Measurements from ENCODE around the gene ATG2A. TPM values are rescaled to one million over a fixed set of nuclear protein-coding genes. Genes with fewer than 3 reads are reported as not detected.

ATG2A gene
- total RNA-seq, 1 donor from 2014 or later = 11.5 TPM

- no peak for ATAC-seq (ENCODE audit: poor library complexity)
- intact Hi-C loops (cut with DNase I) = no loop called here
- no peak for DNase-seq
Measured at GRCh38 chr11:64926689-64927088, 9.7 kb upstream of the ATG2A start.

- intact Hi-C loops (cut with DNase I) = no loop called here
- ATAC-seq (ENCODE audit: poor library complexity) = no peak
- DNase-seq = no peak
Measured at GRCh38 chr11:64925536-64926436, 8.8 kb upstream of the ATG2A start.

- DNase-seq = no peak
- intact Hi-C loops (cut with DNase I) = no loop called here
- peak; percentile 8 for ATAC-seq (ENCODE audit: poor library complexity)
Measured at GRCh38 chr11:64924910-64925284, 7.9 kb upstream of the ATG2A start.

- intact Hi-C loops (cut with DNase I) = no loop called here
- DNase-seq = peak; percentile 96
- peak; percentile 98 for ATAC-seq (ENCODE audit: poor library complexity)
Measured at GRCh38 chr11:64923944-64924909, 7.2 kb upstream of the ATG2A start, which contains the start of gene PPP2R5B. Gene PPP2R5B (plus strand): TSS chr11:64924689. CDS start chr11:64925735, 1,046 bp downstream.

- DNase-seq = no peak
- no peak for ATAC-seq (ENCODE audit: poor library complexity)
- intact Hi-C loops (cut with DNase I) = no loop called here
Measured at GRCh38 chr11:64923151-64923661, 6.2 kb upstream of the ATG2A start.

- DNase-seq (no peak), ATAC-seq (ENCODE audit: poor library complexity) (no peak)
- intact Hi-C loops (cut with DNase I) = no loop called here
Measured at GRCh38 chr11:64921384-64921783, 4.4 kb upstream of the ATG2A start.

- ATAC-seq (ENCODE audit: poor library complexity) (no peak), DNase-seq (peak; percentile 14)
- intact Hi-C loops (cut with DNase I) = no loop called here
Measured at GRCh38 chr11:64920124-64920523, 3.1 kb upstream of the ATG2A start.

- intact Hi-C loops (cut with DNase I) = no loop called here
- peak; percentile 17 for DNase-seq
- no peak for ATAC-seq (ENCODE audit: poor library complexity)
Measured at GRCh38 chr11:64919627-64920026, 2.6 kb upstream of the ATG2A start.

GRCh38 chr11:64918017-64918416 is 1.0 kb upstream of the ATG2A start:
- DNase-seq (peak; percentile 28), ATAC-seq (ENCODE audit: poor library complexity) (no peak)

GRCh38 chr11:64917663-64917995 is 620 bp upstream of the ATG2A start:
- intact Hi-C loops (cut with DNase I) = no loop called here
- DNase-seq (no peak), ATAC-seq (ENCODE audit: poor library complexity) (no peak)

More at GRCh38 chr11:64918017-64918416, 1.0 kb upstream of the ATG2A start:
- intact Hi-C loops (cut with DNase I) = no loop called here

- DNase-seq (no peak), ATAC-seq (ENCODE audit: poor library complexity) (no peak)
- intact Hi-C loops (cut with DNase I) = no loop called here
Measured at GRCh38 chr11:64916040-64916774, 802 bp downstream of the ATG2A start.

GRCh38 chr11:64915376-64915887 is 1.6 kb downstream of the ATG2A start:
- ATAC-seq (ENCODE audit: poor library complexity) (no peak), DNase-seq (no peak)
- intact Hi-C loops (cut with DNase I) = no loop called here

- intact Hi-C loops (cut with DNase I) = no loop called here
- no peak for ATAC-seq (ENCODE audit: poor library complexity)
- no peak for DNase-seq
Measured at GRCh38 chr11:64914123-64914522, 2.9 kb downstream of the ATG2A start.

GRCh38 chr11:64913171-64913727 is 3.8 kb downstream of the ATG2A start:
- DNase-seq (no peak), ATAC-seq (ENCODE audit: poor library complexity) (no peak)
- intact Hi-C loops (cut with DNase I) = no loop called here

GRCh38 chr11:64911689-64912088 is 5.3 kb downstream of the ATG2A start:
- intact Hi-C loops (cut with DNase I) = no loop called here
- ATAC-seq (ENCODE audit: poor library complexity) = no peak

GRCh38 chr11:64911142-64911541 is 5.9 kb downstream of the ATG2A start:
- no peak for DNase-seq
- ATAC-seq (ENCODE audit: poor library complexity) = no peak
- intact Hi-C loops (cut with DNase I) = no loop called here

More at GRCh38 chr11:64911689-64912088, 5.3 kb downstream of the ATG2A start:
- DNase-seq = no peak

GRCh38 chr11:64910451-64911093 is 6.4 kb downstream of the ATG2A start:
- intact Hi-C loops (cut with DNase I) = no loop called here
- ATAC-seq (ENCODE audit: poor library complexity) (no peak), DNase-seq (no peak)

All from Right ventricle myocardium superior (tissue), 1 donor.